K562 (cell line): ENCODE data around the gene MRPL42. TPM values are rescaled to one million over a fixed set of nuclear protein-coding genes. Genes with fewer than 3 reads are reported as not detected.

Experiments
- ATAC-seq: fragments of 200-7000 bp; cut with Tn5 transposase; 3 replicates; pipeline ENCODE4 v1.9.1; 2020; ENCODE audit warnings: moderate library complexity
- BruUV-seq: library from RNA; stranded (reverse); fragments of 400-500 nt; replicated peaks from 2 replicates; lab custom pipeline; 2021; lab: Mats Ljungman, UMichigan
- CTCF ChIA-PET: fragments of 300-600 bp; formaldehyde crosslinking; extraction: SDS; loops from one replicate; lab custom pipeline; 2021; ENCODE audit warnings: low intra/inter-chr PET ratio; lab: Yijun Ruan, JAX
- POLR2A ChIA-PET: fragments of 300-600, 350-650 bp; sonication (Branson Sonifier 250); formaldehyde crosslinking; extraction: SDS; loops from one replicate; lab custom pipeline; 2021; ENCODE audit warnings: antibody characterized with exemption, inconsistent platforms; lab: Yijun Ruan, JAX
- DNase-seq, 4 experiments: peaks; one replicate each; pipeline versions ENCODE4 v3.0.0 to v3.0.0-alpha.2; 2011 to 2018; ENCODE audit warnings: low spot score in 3 of 4, mixed read lengths in 3 of 4; ENCODE audit errors: extremely low read depth in 1 of 4
- FAIRE-seq: peaks from 2 replicates; lab custom pipeline; 2011; peaks lifted over from hg19 to GRCh38; lab: Jason Lieb, UNC
- H2AFZ ChIP-seq: 2 replicates; pipeline ENCODE4 v1.6.0; 2011; ENCODE audit warnings: low read depth, low read length, control low read depth, inconsistent platforms
- H3K27ac ChIP-seq: fragments of 200-600 bp; 3 replicates; pipeline ENCODE4 v1.8.0; 2011; ENCODE audit warnings: low read depth, mild to moderate bottlenecking, control low read depth, inconsistent platforms, low read length, moderate library complexity, mixed read lengths; ENCODE audit errors: extremely low read depth
- H3K27me3 ChIP-seq, 2 experiments: fragments of 300-600 bp in 1 of 2; 2 replicates in 1 of 2; 3 replicates in 1 of 2; pipeline versions ENCODE4 v1.6.0 to v1.8.0; 2011; ENCODE audit warnings: inconsistent platforms in 2 of 2, low read length in 2 of 2, mild to moderate bottlenecking in 1 of 2, mixed read lengths in 1 of 2, moderate library complexity in 1 of 2; ENCODE audit not compliant: control insufficient read depth in 2 of 2, insufficient read depth in 2 of 2
- H3K36me3 ChIP-seq: fragments of 300-600 bp; 3 replicates; pipeline ENCODE4 v1.8.0; 2011; ENCODE audit warnings: mild to moderate bottlenecking, low read length, inconsistent platforms; ENCODE audit not compliant: control insufficient read depth, insufficient read depth
- H3K4me1 ChIP-seq, 2 experiments: fragments of 200-600 bp in 1 of 2; replicated peaks in 1 of 2; 2 replicates in 1 of 2; 3 replicates in 1 of 2; pipeline versions ENCODE4 v1.5.1 to v1.8.0; 2011; ENCODE audit warnings: inconsistent platforms in 2 of 2, low read length in 2 of 2, mild to moderate bottlenecking in 1 of 2, mixed read lengths in 1 of 2, moderate library complexity in 1 of 2; ENCODE audit not compliant: control insufficient read depth in 2 of 2, insufficient read depth in 2 of 2
- H3K4me2 ChIP-seq: 2 replicates; pipeline ENCODE4 v1.6.1; 2011; ENCODE audit warnings: low read length, control low read depth, inconsistent platforms, mixed read lengths; ENCODE audit not compliant: insufficient read depth
- H3K4me3 ChIP-seq: fragments of 200-600 bp; sonication (generic), shearing (Covaris generic); 2 replicates; pipeline ENCODE4 v1.5.1; 2016; ENCODE audit warnings: control low read depth, inconsistent platforms
- H3K79me2 ChIP-seq: fragments of 200-600 bp; 3 replicates; pipeline ENCODE4 v1.8.0; 2011; ENCODE audit warnings: low read length, inconsistent platforms; ENCODE audit not compliant: control insufficient read depth, insufficient read depth
- H3K9ac ChIP-seq, 2 experiments: 2 replicates each; pipeline versions ENCODE4 v1.6.0 to v1.6.1; 2011; ENCODE audit warnings: low read depth in 2 of 2, low read length in 2 of 2, control low read depth in 1 of 2, inconsistent platforms in 1 of 2, mild to moderate bottlenecking in 1 of 2, mixed read lengths in 1 of 2; ENCODE audit not compliant: insufficient read depth in 1 of 2
- H3K9me1 ChIP-seq: one replicate; pipeline ENCODE4 v1.6.0; 2011; ENCODE audit warnings: inconsistent platforms, mild to moderate bottlenecking, low read length, moderate library complexity; ENCODE audit not compliant: control insufficient read depth, insufficient read depth
- H3K9me3 ChIP-seq: replicated peaks from 2 replicates; pipeline ENCODE4 v1.5.1; 2011; ENCODE audit warnings: low read depth, low read length, inconsistent platforms; ENCODE audit not compliant: control insufficient read depth, insufficient read depth
- H4K20me1 ChIP-seq: replicated peaks from 2 replicates; pipeline ENCODE4 v1.6.1; 2011; ENCODE audit warnings: low read length, inconsistent platforms, mixed read lengths; ENCODE audit not compliant: control insufficient read depth, insufficient read depth
- ATF6 ChIP-seq: sonication (generic); formaldehyde crosslinking; IDR thresholded peaks from 2 replicates; pipeline ENCODE4 v1.4.0; 2020; ENCODE audit warnings: mild to moderate bottlenecking, missing genetic modification reagents
- FUS ChIP-seq: fragments of 200-400 bp; formaldehyde crosslinking; optimal IDR thresholded peaks from 2 replicates; pipeline ENCODE3; 2017; ENCODE audit warnings: low read depth, low read length
- RBM17 ChIP-seq: fragments of 200-400 bp; formaldehyde crosslinking; IDR thresholded peaks from 2 replicates; pipeline ENCODE4 v1.6.1; 2017; ENCODE audit warnings: low read depth, mild to moderate bottlenecking, low read length, borderline replicate concordance
- SAFB ChIP-seq: fragments of 200-400 bp; formaldehyde crosslinking; IDR thresholded peaks from 2 replicates; pipeline ENCODE4 v1.6.1; 2017; ENCODE audit warnings: low read depth, low read length, borderline replicate concordance
- SPI1 ChIP-seq: IDR thresholded peaks from 2 replicates; pipeline ENCODE4 v1.6.1; 2011; ENCODE audit warnings: low read depth, low read length, control low read depth, borderline replicate concordance
- SRF ChIP-seq, 2 experiments: fragments of 250-450, 450-650 bp in 1 of 2; sonication (Bioruptor Pico) in 1 of 2; sonication (generic) in 1 of 2; formaldehyde crosslinking; IDR thresholded peaks; 2 replicates each; pipeline versions ENCODE4 v1.5.0 to v1.5.1; 2020 to 2022; ENCODE audit warnings: mild to moderate bottlenecking in 1 of 2, missing genetic modification reagents in 1 of 2
- STAG1 ChIP-seq: sonication (generic); formaldehyde crosslinking; IDR thresholded peaks from 2 replicates; pipeline ENCODE4 v1.5.0; 2020; ENCODE audit warnings: missing genetic modification reagents, borderline replicate concordance
- ZNF324 ChIP-seq: fragments of 250-450 bp; sonication (Bioruptor Pico); IDR thresholded peaks from 2 replicates; pipeline ENCODE4 v1.4.0; 2020; ENCODE audit warnings: mild to moderate bottlenecking
- ZNF699 ChIP-seq: fragments of 250-450 bp; sonication (Bioruptor Pico); IDR thresholded peaks from 2 replicates; pipeline ENCODE4 v1.8.0; 2021; ENCODE audit warnings: mild to moderate bottlenecking, moderate library complexity; ENCODE audit not compliant: insufficient replicate concordance
- WGBS: fragments of 100-300 bp; shearing (Covaris generic); methylation state at CpG from one replicate; pipeline ENCODE4 v1.1.6; 2016; ENCODE audit warnings: low coverage, mixed read lengths; ENCODE audit not compliant: insufficient coverage; ENCODE audit errors: missing lambda C conversion rate; 5-methylcytosine and 5-hydroxymethylcytosine counted together
- in situ Hi-C: fragments of 300-500 bp; cut with MboI; formaldehyde crosslinking; loops from 4 replicates; pipeline ENCODE4 v1.15.0; 2018; ENCODE audit warnings: inconsistent platforms, mixed read lengths
- intact Hi-C: fragments of 100-400 bp; cut with micrococcal nuclease; formaldehyde crosslinking; loops from 2 replicates; pipeline ENCODE4 v1.14.2; 2022
- polyA plus RNA-seq, 8 experiments: library from polyadenylated mRNA; depleted of rRNA in 4 of 8; stranded (reverse) in 5 of 8; unstranded in 3 of 8; fragments of >200 nt; fragmentation: Nextera tagmentation in 2 of 8; fragmentation: Illumina TruSeq in 1 of 8; extraction: Ambion mirVana in 2 of 8; extraction: Trizol in 1 of 8; gene quantifications; 2 replicates each; pipeline versions ENCODE4 v1.2.1 to v1.2.3, GENCODE V29; 2011 to 2014; ENCODE audit warnings: inconsistent platforms in 1 of 8, missing spikeins in 1 of 8
- total RNA-seq, 7 experiments: library from RNA; depleted of rRNA in 6 of 7; stranded (reverse); fragments of >200 nt in 6 of 7; fragmentation: Illumina TruSeq in 2 of 7; extraction: Trizol in 2 of 7; gene quantifications; 2 replicates each; pipeline versions ENCODE4 v1.2.1 to v1.2.3, GENCODE V29; 2011 to 2021; ENCODE audit warnings: low replicate concordance in 1 of 7

MRPL42 gene
- total and polyA plus RNA-seq, 9 of the 15 experiments (the other 6 are each of a cell fraction or from before 2014, with no cell fraction given) = 104 to 806 (median 218) TPM

- no peak overlapping the region for H3K4me3 ChIP-seq
- H3K4me2 ChIP-seq = no peak overlapping the region
- no peak for TF ChIP-seq ZNF699 (CRISPR knock-in tag)
- TF ChIP-seq, all 486 proteins: peak for 0
- Histone ChIP-seq H3K4me1 (no peaks in the 10 kb centered on the region), H3K79me2 (no peaks in the 10 kb centered on the region), H2AFZ (no peak overlapping the region), H3K27me3 (no peaks in the 10 kb centered on the region), H4K20me1 (no peaks in the 10 kb centered on the region), H3K9me1 (no peaks in the 10 kb centered on the region), H3K36me3 (no peaks in the 10 kb centered on the region), H3K9me3 (no peaks in the 10 kb centered on the region), H3K27ac (no peak overlapping the region), H3K9ac (no peak overlapping the region)
- ATAC-seq (no peak), FAIRE-seq (no peak), DNase-seq (no peak)
- in situ Hi-C loops = no loop called here
- ChIA-PET CTCF (no interaction called here), POLR2A (interaction anchor here (0.6 to 1.1 kb wide), 2 partner anchors 19 to 61 kb away, joined by 3 read pairs; no protein-coding TSS in a partner anchor)
- WGBS = 27% methylated on average over 1 of the region's 1 CpG
- intact Hi-C loops = no loop called here
- no TSS peak for BruUV-seq
Measured at GRCh38 chr12:93449277-93449676, 18.0 kb upstream of the MRPL42 start.

DNA sequence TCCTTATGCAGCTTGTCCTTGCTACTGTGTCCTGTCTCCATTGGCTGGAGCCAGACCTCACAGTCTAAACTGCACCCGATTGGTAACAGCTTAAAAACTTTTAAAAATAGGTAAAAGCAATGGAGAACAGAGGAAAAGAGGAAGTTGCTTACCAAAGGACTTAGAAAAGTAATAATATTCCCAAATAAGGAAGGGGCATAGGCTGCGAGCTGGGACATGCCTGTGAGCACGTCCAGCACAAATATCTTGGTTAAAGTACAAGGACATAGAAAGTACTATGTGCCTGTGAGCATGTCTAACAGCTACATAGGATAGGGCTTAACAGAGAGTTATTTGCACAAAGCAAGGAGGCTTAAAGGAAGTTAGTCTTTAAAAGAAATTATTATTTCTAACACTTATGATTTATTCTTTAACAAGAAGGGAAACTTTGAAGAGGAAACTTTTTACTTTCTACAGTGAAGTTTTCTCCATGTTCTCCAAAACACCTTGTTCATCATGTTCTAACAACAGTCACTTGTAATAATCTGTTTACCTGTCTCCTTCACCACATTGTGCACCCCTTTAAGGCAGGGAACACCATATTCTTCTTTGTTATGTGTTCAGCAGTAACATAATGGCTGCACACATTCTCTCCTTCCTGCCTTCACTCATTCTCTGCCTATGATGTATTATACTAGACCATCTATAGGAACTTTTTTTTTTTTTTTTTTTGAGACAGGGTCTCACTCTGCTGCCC lies 15.7 kb upstream of the MRPL42 start:
- Histone ChIP-seq H3K9me1 (no peaks in the 10 kb centered on the region), H3K79me2 (no peaks in the 10 kb centered on the region), H3K9me3 (no peaks in the 10 kb centered on the region), H4K20me1 (no peaks in the 10 kb centered on the region), H3K4me2 (no peak overlapping the region), H3K36me3 (no peaks in the 10 kb centered on the region), H3K27ac (no peak overlapping the region), H3K4me3 (no peak overlapping the region), H3K4me1 (no peaks in the 10 kb centered on the region), H2AFZ (peak overlapping the region; percentile 65; the same call in 1 of the 2 replicates), H3K9ac (no peak overlapping the region), H3K27me3 (no peaks in the 10 kb centered on the region)
- in situ Hi-C loops (no loop called here), intact Hi-C loops (no loop called here)
- TF ChIP-seq FUS (no peak), ATF6 (CRISPR knock-in tag) (no peak), SAFB (no peak), ZNF324 (CRISPR knock-in tag) (no peak), RBM17 (no peak), STAG1 (CRISPR knock-in tag) (no peak), SRF (CRISPR knock-in tag; IDR thresholded peaks at IDR 0.05) (peak in 1 of 2 experiments; percentile 85; a peak in 2 of 4 replicates), SPI1 (0 out of 2 replicates have a peak, but pooled peaks have one; percentile 33)
- CTCF ChIA-PET = no interaction called here
- DNase-seq = no peak
- no peak for ATAC-seq
- FAIRE-seq = no peak
- POLR2A ChIA-PET = no interaction called here
- BruUV-seq = no TSS peak
- 15% methylated on average over 3 of the region's 3 CpGs for whole genome bisulfite sequencing
